IPS-11a (cell line): ENCODE results near the gene KSR2.
"Not testable (repeated sequence)": the region's sequence is repeated elsewhere in the genome, so short reads cannot be mapped to it uniquely, and the experiment has no call there.

Source experiments
- H3K4me3 ChIP-seq: one replicate; pipeline ENCODE4 v1.5.1; 2013; ENCODE audit warnings: low read depth, low read length, control low read depth

Gene KSR2

GRCh38 chr12:117827660-117828059 is 141.1 kb downstream of the KSR2 start:
- H3K4me3 ChIP-seq: no peak overlapping the region

- no peak overlapping the region for H3K4me3 ChIP-seq
Measured at GRCh38 chr12:117825827-117826226, 143.0 kb downstream of the KSR2 start.

GRCh38 chr12:117821480-117822175 is 147.2 kb downstream of the KSR2 start:
- H3K4me3 ChIP-seq: no peak overlapping the region

GRCh38 chr12:117820216-117820907 is 148.4 kb downstream of the KSR2 start:
- no peak overlapping the region for H3K4me3 ChIP-seq

GRCh38 chr12:117819160-117819559 is 149.6 kb downstream of the KSR2 start:
- H3K4me3 ChIP-seq: no peak overlapping the region

GRCh38 chr12:117818400-117818799 is 150.4 kb downstream of the KSR2 start:
- no peak overlapping the region for H3K4me3 ChIP-seq

GRCh38 chr12:117809509-117809908 is 159.3 kb downstream of the KSR2 start:
- no peak overlapping the region for H3K4me3 ChIP-seq

- H3K4me3 ChIP-seq: no peak overlapping the region
Measured at GRCh38 chr12:117807946-117808345, 160.8 kb downstream of the KSR2 start.

GRCh38 chr12:117807355-117807754 is 161.4 kb downstream of the KSR2 start:
- no peak overlapping the region for H3K4me3 ChIP-seq

GRCh38 chr12:117805865-117806264 is 162.9 kb downstream of the KSR2 start:
- H3K4me3 ChIP-seq: no peak overlapping the region

- H3K4me3 ChIP-seq: no peak overlapping the region
Measured at GRCh38 chr12:117803001-117803400, 165.8 kb downstream of the KSR2 start.

GRCh38 chr12:117800711-117801110 is 168.1 kb downstream of the KSR2 start:
- not testable (repeated sequence) for H3K4me3 ChIP-seq

GRCh38 chr12:117797202-117797601 is 171.6 kb downstream of the KSR2 start:
- no peak overlapping the region for H3K4me3 ChIP-seq

- no peak overlapping the region for H3K4me3 ChIP-seq
Measured at GRCh38 chr12:117792877-117793424, 175.8 kb downstream of the KSR2 start.

- no peak overlapping the region for H3K4me3 ChIP-seq
Measured at GRCh38 chr12:117792471-117792870, 176.3 kb downstream of the KSR2 start.

- no peak overlapping the region for H3K4me3 ChIP-seq
Measured at GRCh38 chr12:117790948-117791347, 177.8 kb downstream of the KSR2 start.

GRCh38 chr12:117790198-117790597 is 178.6 kb downstream of the KSR2 start:
- H3K4me3 ChIP-seq: no peak overlapping the region

GRCh38 chr12:117789195-117789912 is 179.4 kb downstream of the KSR2 start:
- H3K4me3 ChIP-seq: no peak overlapping the region

GRCh38 chr12:117778656-117779055 is 190.1 kb downstream of the KSR2 start:
- no peak overlapping the region for H3K4me3 ChIP-seq

- H3K4me3 ChIP-seq: no peak overlapping the region
Measured at GRCh38 chr12:117774941-117775775, 193.6 kb downstream of the KSR2 start.

GRCh38 chr12:117768860-117769259 is 199.9 kb downstream of the KSR2 start:
- H3K4me3 ChIP-seq: no peak overlapping the region
